ENCODE measurements around the gene PRR29. TPM values are rescaled to one million over a fixed set of nuclear protein-coding genes. Genes with fewer than 3 reads are reported as not detected.
"Not testable (repeated sequence)": the region's sequence is repeated elsewhere in the genome, so short reads cannot be mapped to it uniquely, and the experiment has no call there.

Gene PRR29
- total RNA-seq, 1 donor from 2014 or later = 0.08 TPM

GRCh38 chr17:64009571-64010402 is 11.6 kb downstream of the PRR29 start:
- TF ChIP-seq, protein P1, sequence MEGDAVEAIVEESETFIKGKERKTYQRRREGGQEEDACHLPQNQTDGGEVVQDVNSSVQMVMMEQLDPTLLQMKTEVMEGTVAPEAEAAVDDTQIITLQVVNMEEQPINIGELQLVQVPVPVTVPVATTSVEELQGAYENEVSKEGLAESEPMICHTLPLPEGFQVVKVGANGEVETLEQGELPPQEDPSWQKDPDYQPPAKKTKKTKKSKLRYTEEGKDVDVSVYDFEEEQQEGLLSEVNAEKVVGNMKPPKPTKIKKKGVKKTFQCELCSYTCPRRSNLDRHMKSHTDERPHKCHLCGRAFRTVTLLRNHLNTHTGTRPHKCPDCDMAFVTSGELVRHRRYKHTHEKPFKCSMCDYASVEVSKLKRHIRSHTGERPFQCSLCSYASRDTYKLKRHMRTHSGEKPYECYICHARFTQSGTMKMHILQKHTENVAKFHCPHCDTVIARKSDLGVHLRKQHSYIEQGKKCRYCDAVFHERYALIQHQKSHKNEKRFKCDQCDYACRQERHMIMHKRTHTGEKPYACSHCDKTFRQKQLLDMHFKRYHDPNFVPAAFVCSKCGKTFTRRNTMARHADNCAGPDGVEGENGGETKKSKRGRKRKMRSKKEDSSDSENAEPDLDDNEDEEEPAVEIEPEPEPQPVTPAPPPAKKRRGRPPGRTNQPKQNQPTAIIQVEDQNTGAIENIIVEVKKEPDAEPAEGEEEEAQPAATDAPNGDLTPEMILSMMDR (IDR thresholded peaks at IDR 0.05; ENCODE audit: insufficient read depth, low read length, poor library complexity, severe bottlenecking) = no peak
- no peak for DNase-seq (ENCODE audit: low read depth)
- peaks cover 2% of the 10 kb centered on the region for H3K27me3 ChIP-seq (ENCODE audit: control insufficient read depth, insufficient read depth, low read length)
- H3K36me3 ChIP-seq (ENCODE audit: control insufficient read depth, insufficient read depth, low read length) = no peaks in the 10 kb centered on the region
- H3K4me3 ChIP-seq (ENCODE audit: low read depth, low read length) = no peak overlapping the region

- TF ChIP-seq, protein P1 (IDR thresholded peaks at IDR 0.05; ENCODE audit: insufficient read depth, low read length, poor library complexity, severe bottlenecking) = no peak
- DNase-seq (ENCODE audit: low read depth) = no peak
- H3K27me3 ChIP-seq (ENCODE audit: control insufficient read depth, insufficient read depth, low read length) = no peaks in the 10 kb centered on the region
Measured at GRCh38 chr17:64015447-64015846, 17.3 kb downstream of the PRR29 start.

GRCh38 chr17:64016231-64016784 is 18.2 kb downstream of the PRR29 start:
- Histone ChIP-seq H3K4me3 (ENCODE audit: low read depth, low read length) (no peak overlapping the region), H3K36me3 (ENCODE audit: control insufficient read depth, insufficient read depth, low read length) (no peaks in the 10 kb centered on the region), H3K27me3 (ENCODE audit: control insufficient read depth, insufficient read depth, low read length) (no peaks in the 10 kb centered on the region)
- TF ChIP-seq, protein P1 (IDR thresholded peaks at IDR 0.05; ENCODE audit: insufficient read depth, low read length, poor library complexity, severe bottlenecking) = no peak
- no peak for DNase-seq (ENCODE audit: low read depth)

More at GRCh38 chr17:64015447-64015846, 17.3 kb downstream of the PRR29 start:
- Histone ChIP-seq H3K36me3 (ENCODE audit: control insufficient read depth, insufficient read depth, low read length) (no peaks in the 10 kb centered on the region), H3K4me3 (ENCODE audit: low read depth, low read length) (no peak overlapping the region)

DNA sequence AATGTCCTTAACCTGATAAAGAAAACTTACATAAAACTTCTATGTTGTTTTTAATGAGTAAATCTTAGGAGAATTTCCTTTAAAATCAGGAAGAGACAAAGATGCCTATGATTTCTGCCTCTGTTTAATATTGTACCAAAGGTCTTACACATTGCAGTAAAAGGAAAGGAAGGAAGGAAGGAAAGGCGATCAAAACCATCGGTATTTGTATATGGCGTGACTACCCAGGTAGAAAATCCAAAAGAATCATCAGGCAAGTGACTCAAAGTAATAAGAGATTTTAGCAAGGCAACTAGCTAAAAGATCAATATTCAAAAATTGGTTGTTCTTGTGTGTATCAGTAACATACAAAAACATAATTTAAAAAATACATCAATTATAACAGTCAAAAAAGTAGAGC is 18.8 kb downstream of the PRR29 start:
- Histone ChIP-seq H3K27me3 (ENCODE audit: control insufficient read depth, insufficient read depth, low read length) (no peaks in the 10 kb centered on the region), H3K36me3 (ENCODE audit: control insufficient read depth, insufficient read depth, low read length) (no peaks in the 10 kb centered on the region), H3K4me3 (ENCODE audit: low read depth, low read length) (no peak overlapping the region)
- no peak for DNase-seq (ENCODE audit: low read depth)
- TF ChIP-seq, protein P1 (IDR thresholded peaks at IDR 0.05; ENCODE audit: insufficient read depth, low read length, poor library complexity, severe bottlenecking) = no peak

- no peak overlapping the region for H3K4me3 ChIP-seq (ENCODE audit: low read depth, low read length)
- TF ChIP-seq, protein P1 (IDR thresholded peaks at IDR 0.05; ENCODE audit: insufficient read depth, low read length, poor library complexity, severe bottlenecking) = no peak
- no peak for DNase-seq (ENCODE audit: low read depth)
- no peaks in the 10 kb centered on the region for H3K27me3 ChIP-seq (ENCODE audit: control insufficient read depth, insufficient read depth, low read length)
- H3K36me3 ChIP-seq (ENCODE audit: control insufficient read depth, insufficient read depth, low read length) = no peaks in the 10 kb centered on the region
Measured at GRCh38 chr17:64017381-64017980, 19.3 kb downstream of the PRR29 start.

- not testable (repeated sequence) for H3K4me3 ChIP-seq (ENCODE audit: low read depth, low read length); DNase-seq (ENCODE audit: low read depth); H3K36me3 ChIP-seq (ENCODE audit: control insufficient read depth, insufficient read depth, low read length); H3K27me3 ChIP-seq (ENCODE audit: control insufficient read depth, insufficient read depth, low read length)
Measured at GRCh38 chr17:64019551-64019961, 21.4 kb downstream of the PRR29 start.

All from kidney epithelial cell (primary cell).